GM12878 (cell line): Measurements from ENCODE around the gene HMGCL. TPM values are rescaled to one million over a fixed set of nuclear protein-coding genes. Genes with fewer than 3 reads are reported as not detected.

Source experiments
- ATAC-seq: fragments of 200-7000 bp; cut with Tn5 transposase; 3 replicates; pipeline ENCODE4 v1.9.1; 2020; ENCODE audit warnings: mild to moderate bottlenecking, moderate library complexity
- BruUV-seq: library from RNA; stranded (reverse); fragments of 400-500 nt; replicated peaks from 2 replicates; lab custom pipeline; 2021; lab: Mats Ljungman, UMichigan
- CTCF ChIA-PET: fragments of 300-600 bp; sonication (Branson Sonifier 250); formaldehyde crosslinking; extraction: SDS; loops from one replicate; lab custom pipeline; 2021; ENCODE audit warnings: inconsistent platforms; lab: Yijun Ruan, JAX
- POLR2A ChIA-PET: fragments of 350-600 bp; formaldehyde crosslinking; extraction: SDS; loops from one replicate; lab custom pipeline; 2021; ENCODE audit warnings: inconsistent platforms; lab: Charles Lee
- RAD21 ChIA-PET: fragments of 300-600 bp; sonication (Branson Sonifier 250); formaldehyde crosslinking; loops from one replicate; lab custom pipeline; 2023; ENCODE audit warnings: antibody characterized with exemption; ENCODE audit not compliant: unreplicated experiment; lab: Charles Lee
- SMC1A ChIA-PET: fragments of 300-600 bp; sonication (Branson Sonifier 250); formaldehyde crosslinking; loops from one replicate; lab custom pipeline; 2023; ENCODE audit not compliant: unreplicated experiment, uncharacterized antibody; lab: Charles Lee
- DNase-seq: peaks from one replicate; pipeline ENCODE4 v3.0.0-alpha.2; 2011; ENCODE audit warnings: low read depth, low spot score
- FAIRE-seq: peaks from 3 replicates; lab custom pipeline; 2011; peaks lifted over from hg19 to GRCh38; lab: Jason Lieb, UNC
- H2AFZ ChIP-seq: 2 replicates; pipeline ENCODE4 v1.6.0; 2011; ENCODE audit warnings: low read depth, low read length, control low read depth; ENCODE audit not compliant: control insufficient read depth
- H3K27ac ChIP-seq: 2 replicates; pipeline ENCODE4 v1.5.1; 2011; ENCODE audit warnings: control low read depth; ENCODE audit not compliant: control insufficient read depth, insufficient read depth
- H3K27me3 ChIP-seq, 2 experiments: replicated peaks in 1 of 2; 2 replicates each; pipeline versions ENCODE4 v1.6.0 to v1.6.1; 2011; ENCODE audit warnings: low read length in 1 of 2; ENCODE audit not compliant: control insufficient read depth in 2 of 2, insufficient read depth in 2 of 2
- H3K36me3 ChIP-seq, 2 experiments: 2 replicates each; pipeline ENCODE4 v1.5.1; 2011; ENCODE audit warnings: low read length in 1 of 2; ENCODE audit not compliant: control insufficient read depth in 2 of 2, insufficient read depth in 2 of 2
- H3K4me1 ChIP-seq: 2 replicates; pipeline ENCODE4 v1.6.1; 2011; ENCODE audit warnings: mild to moderate bottlenecking, low read length, moderate library complexity, mixed read lengths; ENCODE audit not compliant: control insufficient read depth, insufficient read depth
- H3K4me2 ChIP-seq: 2 replicates; pipeline ENCODE4 v1.6.0; 2011; ENCODE audit warnings: control low read depth; ENCODE audit not compliant: control insufficient read depth, insufficient read depth
- H3K4me3 ChIP-seq: fragments of 200-600 bp; sonication (generic); 2 replicates; pipeline ENCODE4 v1.5.1; 2016
- H3K79me2 ChIP-seq: 2 replicates; pipeline ENCODE4 v1.6.0; 2011; ENCODE audit warnings: low read length; ENCODE audit not compliant: control insufficient read depth, insufficient read depth
- H3K9ac ChIP-seq: 2 replicates; pipeline ENCODE4 v1.8.0; 2011; ENCODE audit warnings: low read length, control low read depth, mixed read lengths; ENCODE audit not compliant: control insufficient read depth, insufficient read depth
- H3K9me3 ChIP-seq: replicated peaks from 3 replicates; pipeline ENCODE4 v1.5.1; 2011; ENCODE audit warnings: mild to moderate bottlenecking, low read length; ENCODE audit not compliant: control insufficient read depth, insufficient read depth
- H4K20me1 ChIP-seq: 2 replicates; pipeline ENCODE4 v1.6.0; 2011; ENCODE audit not compliant: control insufficient read depth, insufficient read depth
- BMI1 ChIP-seq: fragments of 450-650 bp; IDR thresholded peaks from 2 replicates; pipeline ENCODE4 v1.6.1; 2016; ENCODE audit warnings: mild to moderate bottlenecking, moderate library complexity, borderline replicate concordance
- CBX3 ChIP-seq: fragments of 200-600 bp; sonication (generic); IDR thresholded peaks from 2 replicates; pipeline ENCODE4 v1.6.1; 2016; ENCODE audit warnings: low read depth, borderline replicate concordance
- CREM ChIP-seq: IDR thresholded peaks from 2 replicates; pipeline ENCODE4 v1.6.1; 2014; ENCODE audit warnings: antibody characterized with exemption, low read depth
- CTCF ChIP-seq, 3 experiments: IDR thresholded peaks in 2 of 3; conservative IDR thresholded peaks in 1 of 3; 2 replicates each; pipeline ENCODE4 v1.5.1; 2011; ENCODE audit warnings: low read depth in 3 of 3, low read length in 3 of 3, mild to moderate bottlenecking in 3 of 3, control low read depth in 2 of 3, moderate library complexity in 2 of 3, inconsistent platforms in 1 of 3, mixed read lengths in 1 of 3; ENCODE audit not compliant: control insufficient read depth in 2 of 3, insufficient read depth in 1 of 3; ENCODE audit errors: extremely low read depth in 1 of 3
- E4F1 ChIP-seq: fragments of 450-650 bp; IDR thresholded peaks from 2 replicates; pipeline ENCODE4 v1.6.1; 2018; ENCODE audit warnings: borderline replicate concordance, mild to moderate bottlenecking; ENCODE audit not compliant: partially characterized antibody
- NBN ChIP-seq: fragments of 450-650 bp; IDR thresholded peaks from 2 replicates; pipeline ENCODE4 v1.6.1; 2016
- NFXL1 ChIP-seq: fragments of 450-650 bp; IDR thresholded peaks from 2 replicates; pipeline ENCODE4 v1.6.1; 2017; ENCODE audit warnings: antibody characterized with exemption, mild to moderate bottlenecking, borderline replicate concordance
- NKRF ChIP-seq: fragments of 450-650 bp; conservative IDR thresholded peaks from 2 replicates; pipeline ENCODE4 v1.6.1; 2017; ENCODE audit warnings: mild to moderate bottlenecking, moderate library complexity
- PBX3 ChIP-seq: IDR thresholded peaks from 2 replicates; pipeline ENCODE4 v1.6.1; 2011; ENCODE audit warnings: mild to moderate bottlenecking, low read depth, low read length, moderate library complexity; ENCODE audit not compliant: insufficient replicate concordance
- SMARCA5 ChIP-seq: fragments of 450-650 bp; IDR thresholded peaks from 2 replicates; pipeline ENCODE4 v1.6.1; 2017; ENCODE audit warnings: mild to moderate bottlenecking
- WRNIP1 ChIP-seq: IDR thresholded peaks from 2 replicates; pipeline ENCODE4 v1.6.1; 2011; ENCODE audit warnings: low read depth, low read length, improper control_type of control experiment, borderline replicate concordance
- ZBTB33 ChIP-seq: fragments of 450-650 bp; IDR thresholded peaks from 2 replicates; pipeline ENCODE4 v1.6.1; 2017; ENCODE audit warnings: mild to moderate bottlenecking
- WGBS: methylation state at CpG from one replicate; pipeline ENCODE4 v1.1.6; 2016; ENCODE audit warnings: low lambda C conversion rate; ENCODE audit not compliant: insufficient replicate concordance, insufficient coverage; ENCODE audit errors: missing lambda C conversion rate; 5-methylcytosine and 5-hydroxymethylcytosine counted together
- in situ Hi-C: fragments of 300-500 bp; cut with MboI; formaldehyde crosslinking; loops from 9 replicates; pipeline ENCODE4 v1.14.3; 2018; ENCODE audit warnings: mixed read lengths
- intact Hi-C: fragments of 100-400 bp; cut with micrococcal nuclease; formaldehyde crosslinking; loops from one replicate; pipeline ENCODE4 v1.14.2; 2022; ENCODE audit not compliant: unreplicated experiment
- polyA plus RNA-seq, 11 experiments: library from polyadenylated mRNA; depleted of rRNA in 4 of 11; unstranded in 6 of 11; stranded (reverse) in 5 of 11; fragments of >200 nt; fragmentation: Nextera tagmentation in 4 of 11; fragmentation: Illumina TruSeq in 1 of 11; extraction: Ambion mirVana in 4 of 11; extraction: Trizol in 1 of 11; gene quantifications; 1 replicate in 1 of 11; 2 replicates in 10 of 11; pipeline versions ENCODE4 v1.2.1 to v1.2.3, GENCODE V29; 2011 to 2016; ENCODE audit warnings: inconsistent platforms in 2 of 11, missing spikeins in 2 of 11, low read depth in 1 of 11
- total RNA-seq, 4 experiments: library from RNA; depleted of rRNA in 3 of 4; stranded (reverse); fragments of >200 nt in 3 of 4; fragmentation: Illumina TruSeq in 1 of 4; extraction: Trizol in 1 of 4; gene quantifications; 2 replicates each; pipeline versions ENCODE4 v1.2.1 to v1.2.3, GENCODE V29; 2013 to 2021

HMGCL gene
- total and polyA plus RNA-seq, 10 of the 15 experiments (the other 5 are each of a cell fraction or from before 2014, with no cell fraction given) = 29.4 to 127 (median 36.4) TPM

GRCh38 chr1:23784846-23785245 lies 40.4 kb downstream of the HMGCL start:
- no peaks in the 10 kb centered on the region for H3K27me3 ChIP-seq
- no peaks in the 10 kb centered on the region for H3K9me3 ChIP-seq
- H3K4me2 ChIP-seq = no peak overlapping the region
- H3K79me2 ChIP-seq = peaks cover 6% of the 10 kb centered on the region
- intact Hi-C loops (no loop called here), in situ Hi-C loops (loop anchor here (25.0 kb wide), 1 partner anchor 1452 kb away; the partner anchor contains the start of genes RSRP1 and SYF2)
- H3K36me3 ChIP-seq = peaks cover 9 to 18% of the 10 kb centered on the region in 2 experiments
- ATAC-seq = no peak
- H3K4me1 ChIP-seq = no peaks in the 10 kb centered on the region
- ChIA-PET POLR2A (interaction anchor here (0.5 to 0.7 kb wide), 4 partner anchors 14 to 51 kb away, joined by 3 to 9 read pairs (median 4); no protein-coding TSS in a partner anchor), RAD21 (interaction anchor here (1.7 kb wide), 1 partner anchor 132 kb away, joined by 5 read pairs; no protein-coding TSS in a partner anchor), SMC1A (interaction anchor here (0.8 to 0.9 kb wide), 2 partner anchors 13 to 60 kb away, joined by 3 read pairs; no protein-coding TSS in a partner anchor), CTCF (interaction anchor here (2.7 to 2.8 kb wide), 2 partner anchors 13 to 132 kb away, joined by 8 to 9 read pairs; no protein-coding TSS in a partner anchor)
- no peak overlapping the region for H3K4me3 ChIP-seq
- no TSS peak for BruUV-seq
- no peaks in the 10 kb centered on the region for H4K20me1 ChIP-seq
- whole genome bisulfite sequencing = 99% methylated on average over 4 of the region's 4 CpGs
- no peak overlapping the region for H3K27ac ChIP-seq
- FAIRE-seq = no peak
- DNase-seq = no peak
- no peak overlapping the region for H3K9ac ChIP-seq
- TF ChIP-seq CTCF (IDR thresholded peaks at IDR 0.05 in 2 of 3, conservative IDR thresholded peaks at IDR 0.05 in 1 of 3; ENCODE audit: control insufficient read depth in 2 of 3, extremely low read depth in 1 of 3, insufficient read depth in 1 of 3, low read depth in 3 of 3, low read length in 3 of 3) = no peak
- TF ChIP-seq CREM = no peak
- TF ChIP-seq ZBTB33 = no peak
- TF ChIP-seq NKRF = no peak
- no peak for TF ChIP-seq SMARCA5
- TF ChIP-seq NBN = no peak
- TF ChIP-seq WRNIP1 = no peak
- no peak for TF ChIP-seq PBX3
- TF ChIP-seq NFXL1 = no peak
- no peak for TF ChIP-seq BMI1
- TF ChIP-seq CBX3 = no peak
- TF ChIP-seq E4F1 = no peak
- no peak overlapping the region for H2AFZ ChIP-seq
